ENCODE data around the gene SPNS3.

DNA sequence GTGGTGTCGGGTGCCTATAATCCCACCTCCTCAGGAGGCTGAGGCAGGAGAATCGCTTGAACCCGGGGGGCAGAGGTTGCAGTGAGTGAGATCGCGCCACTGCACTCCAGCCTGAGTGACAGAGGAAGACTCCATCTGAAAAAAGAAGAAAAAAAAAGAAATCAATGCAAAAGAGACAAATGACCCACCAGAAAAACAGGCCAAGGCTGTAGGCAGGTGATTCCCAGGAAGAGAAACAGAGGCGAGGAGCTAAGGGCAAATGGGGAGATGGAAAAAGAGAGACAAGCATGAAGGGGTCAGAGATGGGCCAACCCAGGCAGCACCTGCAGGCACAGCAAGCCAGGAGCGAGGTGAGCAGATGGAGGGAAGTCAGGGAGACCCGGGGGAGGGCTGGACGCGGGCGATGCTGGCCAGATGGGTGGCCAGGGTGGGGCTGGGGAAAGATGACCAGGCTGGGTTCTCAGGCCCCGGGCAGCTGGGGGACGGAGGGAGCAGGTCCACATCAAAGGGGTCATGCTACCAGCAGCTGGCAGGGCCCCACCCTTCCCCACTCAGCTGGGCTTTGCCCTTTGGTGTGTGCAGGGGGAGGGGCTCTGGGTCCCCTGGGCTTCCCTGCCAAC, 95.9 kb downstream of the SPNS3 start:
- TF ChIP-seq EZH2 (IDR thresholded peaks at IDR 0.05; ENCODE audit: borderline replicate concordance, low read length), result no peak
- TF ChIP-seq, protein P1, sequence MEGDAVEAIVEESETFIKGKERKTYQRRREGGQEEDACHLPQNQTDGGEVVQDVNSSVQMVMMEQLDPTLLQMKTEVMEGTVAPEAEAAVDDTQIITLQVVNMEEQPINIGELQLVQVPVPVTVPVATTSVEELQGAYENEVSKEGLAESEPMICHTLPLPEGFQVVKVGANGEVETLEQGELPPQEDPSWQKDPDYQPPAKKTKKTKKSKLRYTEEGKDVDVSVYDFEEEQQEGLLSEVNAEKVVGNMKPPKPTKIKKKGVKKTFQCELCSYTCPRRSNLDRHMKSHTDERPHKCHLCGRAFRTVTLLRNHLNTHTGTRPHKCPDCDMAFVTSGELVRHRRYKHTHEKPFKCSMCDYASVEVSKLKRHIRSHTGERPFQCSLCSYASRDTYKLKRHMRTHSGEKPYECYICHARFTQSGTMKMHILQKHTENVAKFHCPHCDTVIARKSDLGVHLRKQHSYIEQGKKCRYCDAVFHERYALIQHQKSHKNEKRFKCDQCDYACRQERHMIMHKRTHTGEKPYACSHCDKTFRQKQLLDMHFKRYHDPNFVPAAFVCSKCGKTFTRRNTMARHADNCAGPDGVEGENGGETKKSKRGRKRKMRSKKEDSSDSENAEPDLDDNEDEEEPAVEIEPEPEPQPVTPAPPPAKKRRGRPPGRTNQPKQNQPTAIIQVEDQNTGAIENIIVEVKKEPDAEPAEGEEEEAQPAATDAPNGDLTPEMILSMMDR (IDR thresholded peaks at IDR 0.05; ENCODE audit: low read length), result no peak

Data from OCI-LY1 (cell line).